ENCODE results near the gene PTGIR. TPM values are rescaled to one million over a fixed set of nuclear protein-coding genes. Genes with fewer than 3 reads are reported as not detected.

PTGIR gene
- total and polyA plus RNA-seq, 10 of the 15 experiments (the other 5 are each of a cell fraction or from before 2014, with no cell fraction given): 0.34 to 29.1 (median 9.9) TPM

DNA sequence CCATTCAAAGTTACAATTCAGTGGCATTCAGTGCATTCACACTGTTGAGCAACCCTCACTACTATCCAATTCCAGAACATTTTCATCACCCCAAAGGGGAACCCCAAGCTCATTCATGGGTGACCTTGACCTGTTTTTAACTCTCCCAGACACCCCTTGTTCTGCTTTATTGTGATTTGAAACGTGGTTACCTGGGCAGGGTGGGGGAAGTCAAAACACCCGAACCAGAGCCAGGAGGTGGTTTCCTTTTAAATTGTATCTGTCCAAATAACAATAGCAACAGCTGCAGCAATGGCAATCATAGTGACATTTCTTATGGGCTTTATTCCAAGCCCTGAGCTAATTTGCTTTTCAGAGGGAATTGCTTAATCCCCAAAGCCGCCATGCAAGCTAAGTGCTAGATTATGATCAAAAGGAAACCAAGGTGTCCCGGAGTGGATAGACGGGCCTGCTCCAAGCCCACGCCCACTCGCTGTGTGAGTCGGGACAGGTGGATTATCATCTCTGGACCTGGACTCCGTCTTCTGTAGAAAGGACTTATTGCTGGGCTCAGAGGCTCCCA, 6.1 kb downstream of the PTGIR start (continued):
- no peak for TF ChIP-seq CHD2 (IDR thresholded peaks at IDR 0.05; ENCODE audit: borderline replicate concordance, low read depth, low read length)
- TF ChIP-seq KDM1A (IDR thresholded peaks at IDR 0.05; ENCODE audit: borderline replicate concordance): no peak
- no peak for TF ChIP-seq CHD1 (IDR thresholded peaks at IDR 0.05; ENCODE audit: low read depth, low read length)
- TF ChIP-seq IKZF2 (IDR thresholded peaks at IDR 0.05): peak; percentile 79 to 81
- no peak for TF ChIP-seq SREBF1 (IDR thresholded peaks at IDR 0.05; ENCODE audit: low read length)
- TF ChIP-seq ZNF384 (IDR thresholded peaks at IDR 0.05; ENCODE audit: borderline replicate concordance, low read depth, low read length): no peak
- TF ChIP-seq NFYB (IDR thresholded peaks at IDR 0.05; ENCODE audit: insufficient read depth, low read depth, low read length): no peak
- peak; percentile 49; the same call in 1 of the 2 replicates for TF ChIP-seq SPI1 (IDR thresholded peaks at IDR 0.05; ENCODE audit: borderline replicate concordance, insufficient read depth, low read depth, low read length)
- TF ChIP-seq TCF7 (IDR thresholded peaks at IDR 0.05; ENCODE audit: borderline replicate concordance): no peak
- no peak for TF ChIP-seq RAD21 (IDR thresholded peaks at IDR 0.05; ENCODE audit: insufficient read depth, low read depth, low read length)
- TF ChIP-seq NFXL1 (IDR thresholded peaks at IDR 0.05; ENCODE audit: borderline replicate concordance): no peak
- TF ChIP-seq NRF1 (conservative IDR thresholded peaks at IDR 0.05; ENCODE audit: low read depth, low read length): no peak
- TF ChIP-seq EED (IDR thresholded peaks at IDR 0.05; ENCODE audit: low read depth): peak; percentile 67
- TF ChIP-seq DPF2 (IDR thresholded peaks at IDR 0.05): peak; percentile 70; the same call in 1 of the 2 replicates
- TF ChIP-seq ZBED1 (IDR thresholded peaks at IDR 0.05; ENCODE audit: borderline replicate concordance): no peak
- TF ChIP-seq GABPA (IDR thresholded peaks at IDR 0.05; ENCODE audit: low read depth): no peak
- no peak for TF ChIP-seq HDGF (IDR thresholded peaks at IDR 0.05)
- no peak for TF ChIP-seq CHD4 (IDR thresholded peaks at IDR 0.05)
- TF ChIP-seq NR2F1 (conservative IDR thresholded peaks at IDR 0.05): peak; percentile 66
- TF ChIP-seq, protein P1, sequence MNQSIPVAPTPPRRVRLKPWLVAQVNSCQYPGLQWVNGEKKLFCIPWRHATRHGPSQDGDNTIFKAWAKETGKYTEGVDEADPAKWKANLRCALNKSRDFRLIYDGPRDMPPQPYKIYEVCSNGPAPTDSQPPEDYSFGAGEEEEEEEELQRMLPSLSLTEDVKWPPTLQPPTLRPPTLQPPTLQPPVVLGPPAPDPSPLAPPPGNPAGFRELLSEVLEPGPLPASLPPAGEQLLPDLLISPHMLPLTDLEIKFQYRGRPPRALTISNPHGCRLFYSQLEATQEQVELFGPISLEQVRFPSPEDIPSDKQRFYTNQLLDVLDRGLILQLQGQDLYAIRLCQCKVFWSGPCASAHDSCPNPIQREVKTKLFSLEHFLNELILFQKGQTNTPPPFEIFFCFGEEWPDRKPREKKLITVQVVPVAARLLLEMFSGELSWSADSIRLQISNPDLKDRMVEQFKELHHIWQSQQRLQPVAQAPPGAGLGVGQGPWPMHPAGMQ (IDR thresholded peaks at IDR 0.05; ENCODE audit: borderline replicate concordance): no peak
- TF ChIP-seq YBX1 (IDR thresholded peaks at IDR 0.05): no peak
- TF ChIP-seq JUNB (IDR thresholded peaks at IDR 0.05): no peak
- TF ChIP-seq, protein P2, sequence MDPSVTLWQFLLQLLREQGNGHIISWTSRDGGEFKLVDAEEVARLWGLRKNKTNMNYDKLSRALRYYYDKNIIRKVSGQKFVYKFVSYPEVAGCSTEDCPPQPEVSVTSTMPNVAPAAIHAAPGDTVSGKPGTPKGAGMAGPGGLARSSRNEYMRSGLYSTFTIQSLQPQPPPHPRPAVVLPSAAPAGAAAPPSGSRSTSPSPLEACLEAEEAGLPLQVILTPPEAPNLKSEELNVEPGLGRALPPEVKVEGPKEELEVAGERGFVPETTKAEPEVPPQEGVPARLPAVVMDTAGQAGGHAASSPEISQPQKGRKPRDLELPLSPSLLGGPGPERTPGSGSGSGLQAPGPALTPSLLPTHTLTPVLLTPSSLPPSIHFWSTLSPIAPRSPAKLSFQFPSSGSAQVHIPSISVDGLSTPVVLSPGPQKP (IDR thresholded peaks at IDR 0.05; ENCODE audit: low read depth, low read length): no peak
- TF ChIP-seq TBL1XR1 (IDR thresholded peaks at IDR 0.05; ENCODE audit: low read depth, low read length): no peak
- TF ChIP-seq RCOR1 (conservative IDR thresholded peaks at IDR 0.05; ENCODE audit: low read depth, low read length): no peak
- peak in 1 of 2 experiments; percentile 17; a peak in 2 of 4 replicates for TF ChIP-seq BHLHE40 (IDR thresholded peaks at IDR 0.05; ENCODE audit: borderline replicate concordance in 1 of 2, low read depth in 2 of 2, low read length in 1 of 2)
- TF ChIP-seq ZNF24 (IDR thresholded peaks at IDR 0.05): no peak
- 0 out of 2 replicates have a peak, but pooled peaks have one; percentile 27 for TF ChIP-seq CBFB (IDR thresholded peaks at IDR 0.05; ENCODE audit: low read depth)
- TF ChIP-seq BACH1 (IDR thresholded peaks at IDR 0.05; ENCODE audit: borderline replicate concordance): no peak

Data from GM12878 (cell line).